Measurements from ENCODE around the gene WSB1.

DNA sequence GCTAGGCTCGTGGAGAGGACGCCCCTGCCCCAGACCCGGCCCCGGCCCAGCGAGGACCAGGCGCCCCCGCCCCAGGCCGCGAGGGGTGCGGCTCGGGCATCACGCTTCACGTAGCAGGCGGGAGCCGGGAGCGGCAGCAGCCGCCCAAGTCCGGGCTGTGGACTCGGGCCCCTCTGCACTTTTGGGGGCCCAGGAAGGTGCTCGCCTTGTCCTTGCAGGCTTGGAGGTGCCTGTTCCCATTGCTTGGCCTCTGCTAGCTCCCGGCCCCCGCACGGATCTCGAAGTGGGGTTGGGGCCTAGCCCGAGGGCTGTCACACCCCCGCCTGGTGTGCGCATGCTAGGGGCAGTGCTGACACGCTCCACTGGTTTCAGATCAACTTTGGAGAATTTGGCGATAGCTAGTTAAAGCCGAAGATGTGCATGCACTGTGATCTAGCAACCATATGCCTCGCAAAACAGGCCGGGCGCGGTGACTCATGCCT is 55.7 kb downstream of the WSB1 start:
- TF ChIP-seq ZNF324 (tag by site-specific recombination; IDR thresholded peaks at IDR 0.05) (no peak), ZXDB (tag by site-specific recombination; IDR thresholded peaks at IDR 0.05) (no peak), ZNF133 (tag by site-specific recombination; IDR thresholded peaks at IDR 0.05) (no peak), ZNF350 (tag by site-specific recombination; IDR thresholded peaks at IDR 0.05) (no peak), ZFP69B (tag by site-specific recombination; IDR thresholded peaks at IDR 0.05) (no peak), ZSCAN16 (tag by site-specific recombination; IDR thresholded peaks at IDR 0.05) (no peak), ZNF707 (tag by site-specific recombination; IDR thresholded peaks at IDR 0.05) (no peak), ZBTB8A (tag by site-specific recombination; IDR thresholded peaks at IDR 0.05) (no peak), WT1 (tag by site-specific recombination; IDR thresholded peaks at IDR 0.05) (no peak), ZNF792 (tag by site-specific recombination; IDR thresholded peaks at IDR 0.05) (no peak)
- TF ChIP-seq, protein P1, sequence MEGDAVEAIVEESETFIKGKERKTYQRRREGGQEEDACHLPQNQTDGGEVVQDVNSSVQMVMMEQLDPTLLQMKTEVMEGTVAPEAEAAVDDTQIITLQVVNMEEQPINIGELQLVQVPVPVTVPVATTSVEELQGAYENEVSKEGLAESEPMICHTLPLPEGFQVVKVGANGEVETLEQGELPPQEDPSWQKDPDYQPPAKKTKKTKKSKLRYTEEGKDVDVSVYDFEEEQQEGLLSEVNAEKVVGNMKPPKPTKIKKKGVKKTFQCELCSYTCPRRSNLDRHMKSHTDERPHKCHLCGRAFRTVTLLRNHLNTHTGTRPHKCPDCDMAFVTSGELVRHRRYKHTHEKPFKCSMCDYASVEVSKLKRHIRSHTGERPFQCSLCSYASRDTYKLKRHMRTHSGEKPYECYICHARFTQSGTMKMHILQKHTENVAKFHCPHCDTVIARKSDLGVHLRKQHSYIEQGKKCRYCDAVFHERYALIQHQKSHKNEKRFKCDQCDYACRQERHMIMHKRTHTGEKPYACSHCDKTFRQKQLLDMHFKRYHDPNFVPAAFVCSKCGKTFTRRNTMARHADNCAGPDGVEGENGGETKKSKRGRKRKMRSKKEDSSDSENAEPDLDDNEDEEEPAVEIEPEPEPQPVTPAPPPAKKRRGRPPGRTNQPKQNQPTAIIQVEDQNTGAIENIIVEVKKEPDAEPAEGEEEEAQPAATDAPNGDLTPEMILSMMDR (tag by site-specific recombination; IDR thresholded peaks at IDR 0.05), result no peak
- TF ChIP-seq, protein P2, sequence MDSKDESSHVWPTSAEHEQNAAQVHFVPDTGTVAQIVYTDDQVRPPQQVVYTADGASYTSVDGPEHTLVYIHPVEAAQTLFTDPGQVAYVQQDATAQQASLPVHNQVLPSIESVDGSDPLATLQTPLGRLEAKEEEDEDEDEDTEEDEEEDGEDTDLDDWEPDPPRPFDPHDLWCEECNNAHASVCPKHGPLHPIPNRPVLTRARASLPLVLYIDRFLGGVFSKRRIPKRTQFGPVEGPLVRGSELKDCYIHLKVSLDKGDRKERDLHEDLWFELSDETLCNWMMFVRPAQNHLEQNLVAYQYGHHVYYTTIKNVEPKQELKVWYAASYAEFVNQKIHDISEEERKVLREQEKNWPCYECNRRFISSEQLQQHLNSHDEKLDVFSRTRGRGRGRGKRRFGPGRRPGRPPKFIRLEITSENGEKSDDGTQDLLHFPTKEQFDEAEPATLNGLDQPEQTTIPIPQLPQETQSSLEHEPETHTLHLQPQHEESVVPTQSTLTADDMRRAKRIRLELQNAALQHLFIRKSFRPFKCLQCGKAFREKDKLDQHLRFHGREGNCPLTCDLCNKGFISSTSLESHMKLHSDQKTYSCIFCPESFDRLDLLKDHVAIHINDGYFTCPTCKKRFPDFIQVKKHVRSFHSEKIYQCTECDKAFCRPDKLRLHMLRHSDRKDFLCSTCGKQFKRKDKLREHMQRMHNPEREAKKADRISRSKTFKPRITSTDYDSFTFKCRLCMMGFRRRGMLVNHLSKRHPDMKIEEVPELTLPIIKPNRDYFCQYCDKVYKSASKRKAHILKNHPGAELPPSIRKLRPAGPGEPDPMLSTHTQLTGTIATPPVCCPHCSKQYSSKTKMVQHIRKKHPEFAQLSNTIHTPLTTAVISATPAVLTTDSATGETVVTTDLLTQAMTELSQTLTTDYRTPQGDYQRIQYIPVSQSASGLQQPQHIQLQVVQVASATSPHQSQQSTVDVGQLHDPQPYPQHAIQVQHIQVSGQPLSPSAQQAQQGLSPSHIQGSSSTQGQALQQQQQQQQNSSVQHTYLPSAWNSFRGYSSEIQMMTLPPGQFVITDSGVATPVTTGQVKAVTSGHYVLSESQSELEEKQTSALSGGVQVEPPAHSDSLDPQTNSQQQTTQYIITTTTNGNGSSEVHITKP (tag by site-specific recombination; IDR thresholded peaks at IDR 0.05), result no peak
- TF ChIP-seq, protein P3, sequence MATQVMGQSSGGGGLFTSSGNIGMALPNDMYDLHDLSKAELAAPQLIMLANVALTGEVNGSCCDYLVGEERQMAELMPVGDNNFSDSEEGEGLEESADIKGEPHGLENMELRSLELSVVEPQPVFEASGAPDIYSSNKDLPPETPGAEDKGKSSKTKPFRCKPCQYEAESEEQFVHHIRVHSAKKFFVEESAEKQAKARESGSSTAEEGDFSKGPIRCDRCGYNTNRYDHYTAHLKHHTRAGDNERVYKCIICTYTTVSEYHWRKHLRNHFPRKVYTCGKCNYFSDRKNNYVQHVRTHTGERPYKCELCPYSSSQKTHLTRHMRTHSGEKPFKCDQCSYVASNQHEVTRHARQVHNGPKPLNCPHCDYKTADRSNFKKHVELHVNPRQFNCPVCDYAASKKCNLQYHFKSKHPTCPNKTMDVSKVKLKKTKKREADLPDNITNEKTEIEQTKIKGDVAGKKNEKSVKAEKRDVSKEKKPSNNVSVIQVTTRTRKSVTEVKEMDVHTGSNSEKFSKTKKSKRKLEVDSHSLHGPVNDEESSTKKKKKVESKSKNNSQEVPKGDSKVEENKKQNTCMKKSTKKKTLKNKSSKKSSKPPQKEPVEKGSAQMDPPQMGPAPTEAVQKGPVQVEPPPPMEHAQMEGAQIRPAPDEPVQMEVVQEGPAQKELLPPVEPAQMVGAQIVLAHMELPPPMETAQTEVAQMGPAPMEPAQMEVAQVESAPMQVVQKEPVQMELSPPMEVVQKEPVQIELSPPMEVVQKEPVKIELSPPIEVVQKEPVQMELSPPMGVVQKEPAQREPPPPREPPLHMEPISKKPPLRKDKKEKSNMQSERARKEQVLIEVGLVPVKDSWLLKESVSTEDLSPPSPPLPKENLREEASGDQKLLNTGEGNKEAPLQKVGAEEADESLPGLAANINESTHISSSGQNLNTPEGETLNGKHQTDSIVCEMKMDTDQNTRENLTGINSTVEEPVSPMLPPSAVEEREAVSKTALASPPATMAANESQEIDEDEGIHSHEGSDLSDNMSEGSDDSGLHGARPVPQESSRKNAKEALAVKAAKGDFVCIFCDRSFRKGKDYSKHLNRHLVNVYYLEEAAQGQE (tag by site-specific recombination; IDR thresholded peaks at IDR 0.05), result no peak

Measured in HEK293 (cell line).